Ishikawa (cell line): ENCODE measurements around the gene MYCBPAP.

ENCODE experiments used
- CEBPB ChIP-seq: IDR thresholded peaks from 2 replicates; pipeline ENCODE4 v1.6.1; 2012
- CREB1 ChIP-seq: IDR thresholded peaks from 2 replicates; pipeline ENCODE4 v1.6.1; 2012; ENCODE audit warnings: low read depth
- EGR1 ChIP-seq: IDR thresholded peaks from 2 replicates; pipeline ENCODE4 v1.6.1; 2012
- EP300 ChIP-seq: IDR thresholded peaks from 2 replicates; pipeline ENCODE4 v1.6.1; 2012; ENCODE audit warnings: borderline replicate concordance
- FOXM1 ChIP-seq: IDR thresholded peaks from 2 replicates; pipeline ENCODE4 v1.6.1; 2012; ENCODE audit warnings: low read depth, borderline replicate concordance
- MAX ChIP-seq: IDR thresholded peaks from 2 replicates; pipeline ENCODE4 v1.6.1; 2012
- NFIC ChIP-seq: IDR thresholded peaks from 2 replicates; pipeline ENCODE4 v1.6.1; 2012
- RAD21 ChIP-seq: IDR thresholded peaks from 2 replicates; pipeline ENCODE4 v1.6.1; 2012; ENCODE audit warnings: low read depth
- REST ChIP-seq: IDR thresholded peaks from 2 replicates; pipeline ENCODE4 v1.6.1; 2012; ENCODE audit warnings: low read depth, mild to moderate bottlenecking
- TAF1 ChIP-seq: IDR thresholded peaks from 2 replicates; pipeline ENCODE4 v1.6.1; 2012; ENCODE audit warnings: low read depth, mild to moderate bottlenecking
- TCF12 ChIP-seq: IDR thresholded peaks from 2 replicates; pipeline ENCODE4 v1.6.1; 2012; ENCODE audit warnings: low read depth
- TEAD4 ChIP-seq: IDR thresholded peaks from 2 replicates; pipeline ENCODE4 v1.6.1; 2012
- USF1 ChIP-seq: IDR thresholded peaks from 2 replicates; pipeline ENCODE4 v1.6.1; 2012
- YY1 ChIP-seq: IDR thresholded peaks from 2 replicates; pipeline ENCODE4 v1.6.1; 2012; ENCODE audit warnings: low read depth
- ZBTB7A ChIP-seq: IDR thresholded peaks from 2 replicates; pipeline ENCODE4 v1.6.1; 2012; ENCODE audit warnings: low read depth

MYCBPAP gene

DNA sequence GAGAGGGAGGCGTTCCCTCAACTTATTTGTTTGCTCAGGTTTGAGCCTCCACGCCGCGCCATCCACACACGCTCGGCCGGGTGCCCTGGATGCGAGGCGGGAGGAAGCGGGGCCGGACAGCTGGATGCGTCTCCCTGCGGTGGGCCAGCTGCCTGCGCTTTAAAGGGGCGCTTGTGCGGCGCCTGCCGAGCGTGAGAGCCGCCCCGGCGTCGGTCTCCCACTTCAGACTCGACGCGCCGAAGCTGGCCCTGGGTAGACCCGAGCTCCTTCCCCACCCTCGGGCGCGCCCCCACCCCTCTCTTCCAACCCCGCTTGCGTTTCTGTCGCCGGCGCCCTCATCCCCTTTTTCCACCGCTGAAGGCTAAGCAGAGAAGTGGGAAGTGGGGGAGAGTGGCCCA lies 39.0 kb upstream of the MYCBPAP start:
- TF ChIP-seq MAX (no peak), EGR1 (no peak), YY1 (no peak), CEBPB (no peak), FOXM1 (no peak), CREB1 (no peak), RAD21 (no peak), TAF1 (no peak)

GRCh38 chr17:50469671-50470305 lies 38.5 kb upstream of the MYCBPAP start:
- TF ChIP-seq TEAD4: no peak
- TF ChIP-seq NFIC: no peak
- no peak for TF ChIP-seq YY1
- no peak for TF ChIP-seq ZBTB7A
- TF ChIP-seq CEBPB: no peak
- TF ChIP-seq TCF12: no peak
- no peak for TF ChIP-seq FOXM1
- TF ChIP-seq EP300: no peak
- no peak for TF ChIP-seq MAX
- TF ChIP-seq CREB1: no peak
- TF ChIP-seq EGR1: no peak
- no peak for TF ChIP-seq TAF1
- no peak for TF ChIP-seq USF1
- no peak for TF ChIP-seq RAD21

DNA sequence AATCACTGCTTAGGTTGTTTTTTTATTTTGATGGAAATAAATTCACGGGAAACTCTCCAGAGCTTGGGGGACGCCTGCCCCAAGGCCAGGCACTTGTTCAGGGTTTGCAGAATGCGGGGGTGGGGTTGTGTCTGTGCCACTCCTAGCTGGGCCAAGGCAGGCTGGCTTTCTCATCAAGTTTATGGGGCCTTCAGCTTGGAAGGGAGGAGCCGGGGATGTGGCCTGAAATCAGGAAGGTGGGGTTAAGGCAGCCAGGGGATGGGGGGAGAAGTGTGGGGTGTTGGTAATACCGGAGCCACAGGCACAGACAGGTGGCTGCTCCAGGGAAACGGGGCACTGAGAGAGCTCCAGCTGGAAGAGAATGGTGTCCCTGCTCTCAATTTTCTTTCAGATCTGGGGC lies 37.8 kb upstream of the MYCBPAP start:
- TF ChIP-seq REST: no peak
- TF ChIP-seq TEAD4: no peak
- no peak for TF ChIP-seq CREB1
- no peak for TF ChIP-seq FOXM1
- no peak for TF ChIP-seq EP300
- TF ChIP-seq MAX: no peak
- TF ChIP-seq USF1: no peak
- no peak for TF ChIP-seq TCF12
- no peak for TF ChIP-seq ZBTB7A
- TF ChIP-seq RAD21: no peak

DNA sequence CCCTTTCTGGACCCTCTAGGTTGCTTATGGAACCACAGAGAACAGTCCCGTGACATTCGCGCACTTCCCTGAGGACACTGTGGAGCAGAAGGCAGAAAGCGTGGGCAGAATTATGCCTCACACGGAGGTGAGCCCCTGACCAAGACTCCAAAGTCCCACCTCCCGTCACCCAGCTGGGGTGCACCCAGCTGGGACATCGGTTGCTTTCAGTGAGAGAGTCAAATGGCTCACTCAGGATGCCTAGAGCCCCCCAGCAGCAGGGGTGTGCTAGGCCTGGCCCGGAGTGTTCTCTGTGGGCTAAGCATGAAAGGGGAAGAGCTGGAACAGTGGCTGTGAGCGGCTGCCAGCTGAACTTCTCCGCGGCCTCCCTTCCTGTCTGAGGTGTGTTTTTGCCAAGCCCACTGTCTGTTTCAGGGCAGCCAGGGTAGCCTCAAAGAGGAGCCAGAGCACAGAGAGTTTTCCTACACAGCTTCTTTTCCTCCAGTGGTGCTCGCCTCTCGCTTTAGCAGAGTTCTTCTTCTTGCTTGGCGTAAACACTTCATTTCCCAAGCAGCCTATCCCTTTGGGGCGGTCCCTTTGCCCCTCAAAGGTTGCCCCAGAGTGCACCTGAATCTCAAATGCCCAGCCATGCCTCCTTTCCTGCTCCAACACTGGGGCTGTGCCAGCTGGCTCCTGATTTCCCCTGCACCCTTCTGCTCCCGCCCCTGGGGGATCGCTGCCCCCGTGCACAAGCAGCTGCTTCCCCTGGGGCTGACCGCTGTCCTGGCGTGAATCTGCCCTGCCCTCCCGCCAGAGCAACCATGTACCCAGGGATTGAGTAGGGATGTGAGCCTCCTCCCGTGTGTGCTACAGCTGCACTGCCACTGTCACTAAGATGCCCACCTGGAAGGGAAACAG lies 37.0 kb upstream of the MYCBPAP start:
- TF ChIP-seq ZBTB7A: no peak
- no peak for TF ChIP-seq EGR1
- TF ChIP-seq EP300: no peak
- no peak for TF ChIP-seq MAX

DNA sequence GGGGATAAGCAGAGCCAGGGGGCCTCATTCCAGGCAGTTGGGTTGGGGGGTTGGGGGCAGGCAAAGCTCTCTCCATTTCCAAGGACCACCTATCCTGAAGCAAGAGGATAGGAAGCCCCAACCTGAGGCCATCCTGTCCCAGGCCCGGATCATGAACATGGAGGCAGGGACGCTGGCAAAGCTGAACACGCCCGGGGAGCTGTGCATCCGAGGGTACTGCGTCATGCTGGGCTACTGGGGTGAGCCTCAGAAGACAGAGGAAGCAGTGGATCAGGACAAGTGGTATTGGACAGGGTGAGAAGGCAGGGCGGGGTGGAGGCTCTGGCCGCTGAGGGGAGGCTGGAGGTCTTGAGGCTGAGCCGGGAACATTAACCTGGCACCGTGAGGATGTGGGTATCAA lies 36.0 kb upstream of the MYCBPAP start:
- TF ChIP-seq ZBTB7A: no peak
- TF ChIP-seq EP300: no peak
- no peak for TF ChIP-seq USF1
- no peak for TF ChIP-seq RAD21
- no peak for TF ChIP-seq TCF12
- TF ChIP-seq FOXM1: no peak
- no peak for TF ChIP-seq MAX
- no peak for TF ChIP-seq REST
- no peak for TF ChIP-seq CEBPB
- TF ChIP-seq TEAD4: no peak
